Activated CD8-positive, alpha-beta T cell treated with anti-CD3 and anti-CD28 coated beads, Interleukin-2, amount 10 ng/mL, durations not matched to agents 7 days and 5 days (primary cell): ENCODE measurements around the gene TLE4. TPM values are rescaled to one million over a fixed set of nuclear protein-coding genes. Genes with fewer than 3 reads are reported as not detected.
"Not testable (repeated sequence)": the region's sequence is repeated elsewhere in the genome, so short reads cannot be mapped to it uniquely, and the experiment has no call there.

Source experiments
- ATAC-seq: fragments of 150-1000 bp; cut with Tn5 transposase; one replicate; pipeline ENCODE4 v1.10.0; 2021; ENCODE audit warnings: moderate library complexity
- CTCF ChIA-PET: fragments of 350-600 bp; sonication (Branson Sonifier 250); formaldehyde crosslinking; loops from one replicate; lab custom pipeline; 2021; ENCODE audit warnings: antibody characterized with exemption; lab: Charles Lee
- POLR2A ChIA-PET: fragments of 350-600 bp; sonication (Branson Sonifier 250); formaldehyde crosslinking; loops from one replicate; lab custom pipeline; 2021; ENCODE audit warnings: antibody characterized with exemption; lab: Charles Lee
- DNase-seq: peaks from one replicate; pipeline ENCODE4 v3.0.0-alpha.2; 2020
- H3K27ac Mint-ChIP-seq: one replicate; pipeline ENCODE4 v1.8.0; 2021; ENCODE audit warnings: mild to moderate bottlenecking, mixed read lengths
- H3K27me3 Mint-ChIP-seq: one replicate; pipeline ENCODE4 v1.8.0; 2021; ENCODE audit warnings: low read depth, mixed read lengths
- H3K36me3 Mint-ChIP-seq: one replicate; pipeline ENCODE4 v1.8.0; 2021; ENCODE audit warnings: low read depth, mixed read lengths
- H3K4me1 Mint-ChIP-seq: one replicate; pipeline ENCODE4 v1.8.0; 2021; ENCODE audit warnings: low read depth, mixed read lengths
- H3K4me3 Mint-ChIP-seq: one replicate; pipeline ENCODE4 v1.8.0; 2021; ENCODE audit warnings: mild to moderate bottlenecking, mixed read lengths
- H3K9me3 Mint-ChIP-seq: one replicate; pipeline ENCODE4 v1.8.0; 2022; ENCODE audit warnings: mixed read lengths; ENCODE audit not compliant: insufficient read depth
- total RNA-seq, 2 experiments: library from RNA; stranded (reverse); gene quantifications; one replicate each; pipeline ENCODE4 v1.2.3, GENCODE V29; 2021

Gene TLE4
- total RNA-seq, 2 experiments from 2014 or later = 47.7 to 51.8 TPM

GRCh38 chr9:79606529-79606928, 34.8 kb downstream of the TLE4 start:
- H3K9me3 Mint-ChIP-seq, H3K27ac Mint-ChIP-seq, H3K4me3 Mint-ChIP-seq, POLR2A ChIA-PET, CTCF ChIA-PET, H3K27me3 Mint-ChIP-seq, ATAC-seq, DNase-seq: not testable (repeated sequence)
- Mint-ChIP-seq H3K36me3 (peaks cover 33% of the 10 kb centered on the region), H3K4me1 (peaks cover 12% of the 10 kb centered on the region)

- Mint-ChIP-seq H3K27ac (no peak overlapping the region), H3K36me3 (peaks cover 27% of the 10 kb centered on the region), H3K4me3 (no peak overlapping the region), H3K4me1 (peaks cover 18% of the 10 kb centered on the region), H3K9me3 (no peaks in the 10 kb centered on the region), H3K27me3 (no peaks in the 10 kb centered on the region)
- ATAC-seq (no peak), DNase-seq (no peak)
- CTCF ChIA-PET = no interaction called here
- POLR2A ChIA-PET = interaction anchor here (0.6 kb wide), 1 partner anchor 37 kb away, joined by 3 read pairs; no protein-coding TSS in a partner anchor
Observed at GRCh38 chr9:79609468-79610018, 37.8 kb downstream of the TLE4 start.

DNA sequence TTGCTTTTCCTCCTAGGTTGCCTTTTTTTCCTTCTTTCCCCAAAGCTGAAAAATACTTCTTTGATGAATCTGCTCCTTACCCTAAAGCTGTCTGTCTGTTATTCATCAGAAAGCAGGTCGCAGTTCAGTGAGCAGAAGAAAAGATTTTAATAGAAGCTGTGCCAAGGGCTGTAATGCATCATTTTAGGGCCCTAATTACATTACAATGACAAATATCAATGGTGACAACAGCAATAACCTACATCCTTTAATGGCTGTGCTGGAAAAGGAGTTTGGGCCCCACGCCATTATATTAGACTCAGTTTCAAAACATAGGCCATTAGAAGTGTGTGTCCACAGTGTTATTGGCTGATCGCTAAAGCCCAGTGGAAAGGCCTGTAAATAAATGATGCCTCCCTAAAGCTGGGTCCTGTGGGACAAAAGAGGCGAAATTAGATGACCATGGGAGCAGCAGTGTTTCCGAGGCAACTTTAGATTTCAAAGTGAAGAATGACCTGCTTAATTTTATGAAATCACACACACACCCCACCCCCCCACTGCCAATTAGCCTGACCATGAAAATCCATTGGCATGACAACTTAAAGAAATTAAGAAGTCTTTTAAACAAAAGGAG, 38.4 kb downstream of the TLE4 start:
- DNase-seq = no peak
- ATAC-seq = no peak
- Mint-ChIP-seq H3K27ac (no peak overlapping the region), H3K4me3 (no peak overlapping the region), H3K4me1 (peaks cover 18% of the 10 kb centered on the region), H3K36me3 (peaks cover 31% of the 10 kb centered on the region), H3K9me3 (no peaks in the 10 kb centered on the region), H3K27me3 (no peaks in the 10 kb centered on the region)
- POLR2A ChIA-PET = interaction anchor here (0.6 to 1.1 kb wide), 2 partner anchors 38 kb away, joined by 3 to 4 read pairs; partner anchors contain the start of gene TLE4
- CTCF ChIA-PET = no interaction called here

- Mint-ChIP-seq H3K27ac (no peak overlapping the region), H3K36me3 (peaks cover 33% of the 10 kb centered on the region), H3K4me1 (peaks cover 18% of the 10 kb centered on the region), H3K27me3 (no peaks in the 10 kb centered on the region), H3K4me3 (no peak overlapping the region), H3K9me3 (no peaks in the 10 kb centered on the region)
- POLR2A ChIA-PET = interaction anchor here (1.1 kb wide), 1 partner anchor 39 kb away, joined by 4 read pairs; the partner anchor contains the start of gene TLE4
- no peak for ATAC-seq
- DNase-seq = no peak
- CTCF ChIA-PET = interaction anchor here (0.7 kb wide), 2 partner anchors 9 to 13 kb away, joined by 3 to 4 read pairs; no protein-coding TSS in a partner anchor
Observed at GRCh38 chr9:79610791-79611614, 39.2 kb downstream of the TLE4 start.

- Mint-ChIP-seq H3K9me3 (no peaks in the 10 kb centered on the region), H3K27ac (no peak overlapping the region), H3K4me1 (peaks cover 19% of the 10 kb centered on the region), H3K4me3 (no peak overlapping the region), H3K36me3 (peaks cover 24% of the 10 kb centered on the region), H3K27me3 (no peaks in the 10 kb centered on the region)
- DNase-seq = no peak
- ChIA-PET POLR2A (no interaction called here), CTCF (no interaction called here)
- ATAC-seq = no peak
Observed at GRCh38 chr9:79613145-79613544, 41.4 kb downstream of the TLE4 start.

GRCh38 chr9:79615038-79615437, 43.3 kb downstream of the TLE4 start:
- ATAC-seq = no peak
- Mint-ChIP-seq H3K4me1 (peaks cover 30% of the 10 kb centered on the region), H3K4me3 (no peak overlapping the region), H3K9me3 (no peaks in the 10 kb centered on the region), H3K27ac (no peak overlapping the region), H3K36me3 (peaks cover 20% of the 10 kb centered on the region), H3K27me3 (no peaks in the 10 kb centered on the region)
- CTCF ChIA-PET = no interaction called here
- POLR2A ChIA-PET = no interaction called here
- DNase-seq = no peak

DNA sequence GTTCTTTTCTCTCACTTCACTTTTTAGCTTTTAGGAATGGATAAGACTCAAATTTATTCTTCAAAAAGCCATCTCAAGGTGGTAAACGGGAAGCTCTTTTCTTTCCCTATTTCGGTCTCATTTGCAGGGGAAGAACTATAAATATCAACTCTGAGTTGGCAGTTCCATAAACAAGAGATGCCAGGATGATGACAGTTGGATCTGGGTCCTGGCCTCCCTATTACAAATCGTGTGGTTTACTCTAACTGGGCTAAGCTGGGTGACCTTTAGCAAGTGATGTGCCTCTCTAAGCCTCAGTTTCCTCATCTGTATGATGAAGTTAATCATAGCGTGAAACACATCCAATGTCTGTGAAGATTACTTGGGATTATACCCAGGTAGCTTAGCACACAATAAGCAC, 44.2 kb downstream of the TLE4 start:
- H3K36me3 Mint-ChIP-seq = peaks cover 22% of the 10 kb centered on the region
- no peaks in the 10 kb centered on the region for H3K9me3 Mint-ChIP-seq
- no peak for DNase-seq
- ChIA-PET POLR2A (no interaction called here), CTCF (interaction anchor here (1.0 to 1.3 kb wide), 2 partner anchors 26 to 34 kb away, joined by 3 read pairs; no protein-coding TSS in a partner anchor)
- H3K4me1 Mint-ChIP-seq = peaks cover 31% of the 10 kb centered on the region
- no peak for ATAC-seq
- H3K27me3 Mint-ChIP-seq = no peaks in the 10 kb centered on the region
- H3K27ac Mint-ChIP-seq = no peak overlapping the region
- H3K4me3 Mint-ChIP-seq = no peak overlapping the region

DNA sequence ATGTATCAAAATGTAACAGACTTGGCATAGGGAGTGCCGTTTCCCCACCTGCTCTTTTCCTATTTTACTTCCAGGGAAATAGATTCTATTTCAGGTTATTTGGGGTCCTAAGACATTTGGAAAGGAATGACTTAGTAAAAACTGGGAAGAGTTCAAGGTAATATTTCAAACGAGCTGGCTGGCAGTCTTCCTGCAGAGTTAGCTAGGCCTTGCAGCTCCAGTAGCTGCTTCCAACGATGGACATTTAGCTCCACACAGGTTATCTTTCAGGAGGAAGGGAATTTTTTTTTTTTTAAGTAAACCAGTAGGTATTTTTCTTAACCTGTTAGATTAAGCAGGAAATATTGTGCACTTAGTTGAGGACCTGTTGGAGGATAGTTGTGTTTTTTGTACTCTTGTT, 45.2 kb downstream of the TLE4 start:
- H3K36me3 Mint-ChIP-seq = peaks cover 27% of the 10 kb centered on the region
- H3K27ac Mint-ChIP-seq = no peak overlapping the region
- ChIA-PET CTCF (interaction anchor here (1.3 kb wide), 1 partner anchor 33 kb away, joined by 3 read pairs; no protein-coding TSS in a partner anchor), POLR2A (no interaction called here)
- no peak for DNase-seq
- peaks cover 31% of the 10 kb centered on the region for H3K4me1 Mint-ChIP-seq
- H3K9me3 Mint-ChIP-seq = no peaks in the 10 kb centered on the region
- ATAC-seq = no peak
- H3K4me3 Mint-ChIP-seq = no peak overlapping the region
- H3K27me3 Mint-ChIP-seq = no peaks in the 10 kb centered on the region

DNA sequence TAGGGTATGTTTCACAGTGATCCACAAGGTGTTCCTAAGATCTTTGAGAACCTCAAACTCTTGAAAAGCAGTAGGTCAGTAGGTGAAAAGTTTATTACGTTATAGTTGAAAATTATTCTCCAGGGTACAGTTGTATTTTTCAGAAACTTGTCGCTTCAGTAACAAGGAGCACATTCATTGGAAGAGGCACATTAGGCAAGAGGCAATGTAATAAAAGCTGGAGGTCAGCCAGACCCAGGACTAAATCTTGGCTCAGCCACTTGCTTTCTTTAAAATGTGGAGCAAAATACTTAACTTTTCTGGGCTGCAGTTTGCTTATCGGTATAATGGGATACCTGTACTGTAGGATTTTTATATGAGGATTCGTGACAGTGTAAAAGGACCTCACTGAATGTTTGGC, 45.6 kb downstream of the TLE4 start:
- DNase-seq (no peak), ATAC-seq (no peak)
- H3K9me3 Mint-ChIP-seq = no peaks in the 10 kb centered on the region
- no peak overlapping the region for H3K4me3 Mint-ChIP-seq
- ChIA-PET CTCF (interaction anchor here (1.3 kb wide), 1 partner anchor 33 kb away, joined by 3 read pairs; no protein-coding TSS in a partner anchor), POLR2A (no interaction called here)
- peaks cover 34% of the 10 kb centered on the region for H3K4me1 Mint-ChIP-seq
- no peaks in the 10 kb centered on the region for H3K27me3 Mint-ChIP-seq
- H3K27ac Mint-ChIP-seq = no peak overlapping the region
- peaks cover 25% of the 10 kb centered on the region for H3K36me3 Mint-ChIP-seq

- Mint-ChIP-seq H3K4me3 (no peak overlapping the region), H3K4me1 (peaks cover 39% of the 10 kb centered on the region), H3K36me3 (peaks cover 17% of the 10 kb centered on the region), H3K9me3 (no peaks in the 10 kb centered on the region), H3K27ac (no peak overlapping the region), H3K27me3 (no peaks in the 10 kb centered on the region)
- DNase-seq (no peak), ATAC-seq (no peak)
- POLR2A ChIA-PET = interaction anchor here (1.2 kb wide), 1 partner anchor 48 kb away, joined by 3 read pairs; the partner anchor contains the start of gene TLE4
- CTCF ChIA-PET = interaction anchor here (1.1 to 1.2 kb wide), 2 partner anchors 9 to 13 kb away, joined by 3 read pairs; no protein-coding TSS in a partner anchor
Observed at GRCh38 chr9:79619930-79620329, 48.2 kb downstream of the TLE4 start.

- H3K4me1 Mint-ChIP-seq = peaks cover 46% of the 10 kb centered on the region
- no peak overlapping the region for H3K27ac Mint-ChIP-seq
- H3K9me3 Mint-ChIP-seq = no peaks in the 10 kb centered on the region
- ChIA-PET POLR2A (no interaction called here), CTCF (no interaction called here)
- peaks cover 9% of the 10 kb centered on the region for H3K36me3 Mint-ChIP-seq
- ATAC-seq (no peak), DNase-seq (no peak)
- no peaks in the 10 kb centered on the region for H3K27me3 Mint-ChIP-seq
- H3K4me3 Mint-ChIP-seq = no peak overlapping the region
Observed at GRCh38 chr9:79621916-79622575, 50.3 kb downstream of the TLE4 start.
